Karpas-422 (cell line): ENCODE measurements around the gene CLDN17. TPM values are rescaled to one million over a fixed set of nuclear protein-coding genes. Genes with fewer than 3 reads are reported as not detected.

Experiments used
- DNase-seq: peaks from one replicate; pipeline ENCODE4 v3.0.0-alpha.2; 2015
- H2AFZ ChIP-seq: fragments of 200-600 bp; sonication (generic); 2 replicates; pipeline ENCODE4 v1.6.1; 2014; ENCODE audit warnings: antibody characterized with exemption, low read length, mixed read lengths
- H3K27ac ChIP-seq: fragments of 200-600 bp; sonication (generic); 2 replicates; pipeline ENCODE4 v1.5.1; 2014; ENCODE audit warnings: mild to moderate bottlenecking, low read length, moderate library complexity
- H3K27me3 ChIP-seq: fragments of 200-600 bp; sonication (generic); 2 replicates; pipeline ENCODE4 v1.6.1; 2014; ENCODE audit warnings: low read length, mixed read lengths
- H3K36me3 ChIP-seq: fragments of 200-600 bp; sonication (generic); 2 replicates; pipeline ENCODE4 v1.6.1; 2014; ENCODE audit warnings: low read length, mixed read lengths; ENCODE audit not compliant: insufficient read depth
- H3K4me1 ChIP-seq: fragments of 200-600 bp; sonication (generic); 2 replicates; pipeline ENCODE4 v1.6.1; 2014; ENCODE audit warnings: mild to moderate bottlenecking, low read length, mixed read lengths
- H3K4me2 ChIP-seq: fragments of 200-600 bp; sonication (generic); 2 replicates; pipeline ENCODE4 v1.6.1; 2014; ENCODE audit warnings: low read length, low read depth, mild to moderate bottlenecking; ENCODE audit not compliant: poor library complexity, severe bottlenecking
- H3K4me3 ChIP-seq: fragments of 200-600 bp; sonication (generic); 2 replicates; pipeline ENCODE4 v1.5.1; 2014; ENCODE audit warnings: mild to moderate bottlenecking, antibody characterized with exemption, low read length, mixed read lengths
- H3K79me2 ChIP-seq: fragments of 200-600 bp; sonication (generic); 2 replicates; pipeline ENCODE4 v1.6.1; 2014; ENCODE audit warnings: mild to moderate bottlenecking, low read length, mixed read lengths
- H3K9ac ChIP-seq: fragments of 200-600 bp; sonication (generic); 2 replicates; pipeline ENCODE4 v1.6.0; 2014; ENCODE audit warnings: low read length
- H3K9me2 ChIP-seq: fragments of 200-600 bp; sonication (generic), shearing (Covaris generic); replicated peaks from 2 replicates; pipeline ENCODE4 v1.6.0; 2014; ENCODE audit warnings: mild to moderate bottlenecking, low read length, moderate library complexity; ENCODE audit not compliant: insufficient read depth
- H3K9me3 ChIP-seq: fragments of 300-700, 200-600 bp; sonication (generic); 2 replicates; pipeline ENCODE4 v1.6.1; 2014; ENCODE audit warnings: low read length, mixed read lengths
- H4K20me1 ChIP-seq: fragments of 200-600 bp; sonication (generic); 2 replicates; pipeline ENCODE4 v1.6.1; 2014; ENCODE audit warnings: mild to moderate bottlenecking, antibody characterized with exemption, low read length, low read depth; ENCODE audit not compliant: insufficient read depth
- total RNA-seq: library from RNA; depleted of rRNA; stranded (reverse); fragments of >200 nt; shearing (Covaris generic); gene quantifications from 2 replicates; pipeline ENCODE4 v1.2.3, GENCODE V29; 2014; ENCODE audit warnings: low replicate concordance

Gene CLDN17
- total RNA-seq, 1 experiment from 2014 or later, result not detected

DNA sequence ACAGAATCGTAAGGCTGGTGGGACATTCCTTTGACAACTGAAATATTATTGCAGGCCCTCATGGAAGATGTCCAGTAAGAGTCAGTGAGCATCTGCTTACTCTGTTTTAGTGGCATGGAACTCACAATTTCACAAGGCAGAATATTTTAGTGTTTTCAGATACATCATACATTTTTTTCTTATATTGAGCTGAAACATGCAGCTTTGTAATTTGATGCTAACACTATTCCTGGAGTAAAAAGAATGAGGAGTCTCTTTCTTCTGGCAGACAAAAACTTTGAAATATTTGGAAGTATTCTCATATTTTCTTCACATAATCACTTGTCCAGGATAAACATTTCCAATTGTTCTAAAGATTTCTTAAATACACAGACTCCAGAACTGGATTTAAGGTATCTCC, 17.7 kb downstream of the CLDN17 start:
- Histone ChIP-seq H3K36me3 (no peaks in the 10 kb centered on the region), H3K27ac (no peak overlapping the region), H3K27me3 (no peaks in the 10 kb centered on the region), H3K9ac (no peak overlapping the region), H3K9me3 (no peaks in the 10 kb centered on the region), H3K79me2 (no peaks in the 10 kb centered on the region), H4K20me1 (no peaks in the 10 kb centered on the region), H3K9me2 (no peaks in the 10 kb centered on the region), H2AFZ (no peak overlapping the region), H3K4me3 (no peak overlapping the region), H3K4me2 (no peak overlapping the region), H3K4me1 (no peaks in the 10 kb centered on the region)
- DNase-seq, result no peak

GRCh38 chr21:30146558-30147282, 19.9 kb downstream of the CLDN17 start:
- Histone ChIP-seq H3K4me3 (no peak overlapping the region), H3K4me1 (no peaks in the 10 kb centered on the region), H3K9me3 (no peaks in the 10 kb centered on the region), H3K79me2 (no peaks in the 10 kb centered on the region), H3K36me3 (no peaks in the 10 kb centered on the region), H2AFZ (no peak overlapping the region), H3K27me3 (no peaks in the 10 kb centered on the region), H3K27ac (no peak overlapping the region), H3K4me2 (no peak overlapping the region), H4K20me1 (no peaks in the 10 kb centered on the region), H3K9ac (no peak overlapping the region), H3K9me2 (no peaks in the 10 kb centered on the region)
- DNase-seq, result no peak

DNA sequence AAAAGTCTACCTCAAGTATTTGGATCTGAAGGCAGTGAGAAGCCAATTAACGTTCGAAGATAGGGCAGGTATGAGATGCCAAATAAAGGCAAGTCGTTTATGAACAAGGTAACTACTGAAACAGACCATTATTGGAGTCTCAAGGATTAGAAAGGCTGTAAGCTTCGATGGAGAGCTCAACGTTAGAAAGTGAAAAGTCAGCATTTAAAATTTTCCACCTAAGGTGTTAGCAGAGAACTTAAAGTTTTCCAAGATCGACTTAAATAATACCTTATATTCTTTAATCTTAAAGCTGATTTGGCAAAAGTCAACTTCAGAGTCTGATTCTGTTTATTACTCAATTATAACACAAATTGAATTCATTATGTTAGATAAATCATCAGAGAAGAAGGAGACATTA, 28.1 kb downstream of the CLDN17 start:
- Histone ChIP-seq H3K9me3 (peaks cover 2% of the 10 kb centered on the region; the same call in 1 of the 2 replicates), H3K4me3 (no peak overlapping the region), H3K9ac (no peak overlapping the region), H3K27me3 (no peaks in the 10 kb centered on the region), H4K20me1 (no peaks in the 10 kb centered on the region), H3K27ac (no peak overlapping the region), H3K4me1 (no peaks in the 10 kb centered on the region), H2AFZ (no peak overlapping the region), H3K4me2 (no peak overlapping the region), H3K79me2 (no peaks in the 10 kb centered on the region), H3K9me2 (no peaks in the 10 kb centered on the region), H3K36me3 (no peaks in the 10 kb centered on the region)
- DNase-seq, result no peak

- no peak overlapping the region for H3K4me2 ChIP-seq
- no peak overlapping the region for H2AFZ ChIP-seq
- H3K9me3 ChIP-seq, result no peaks in the 10 kb centered on the region
- H3K9me2 ChIP-seq, result no peaks in the 10 kb centered on the region
- no peaks in the 10 kb centered on the region for H3K36me3 ChIP-seq
- H3K4me3 ChIP-seq, result no peak overlapping the region
- DNase-seq, result no peak
- H3K4me1 ChIP-seq, result no peaks in the 10 kb centered on the region
- H4K20me1 ChIP-seq, result no peaks in the 10 kb centered on the region
- no peaks in the 10 kb centered on the region for H3K27me3 ChIP-seq
- H3K27ac ChIP-seq, result no peak overlapping the region
- no peak overlapping the region for H3K9ac ChIP-seq
- no peaks in the 10 kb centered on the region for H3K79me2 ChIP-seq
Observed at GRCh38 chr21:30129246-30129645, 37.4 kb downstream of the CLDN17 start.

GRCh38 chr21:30126576-30126975, 40.0 kb downstream of the CLDN17 start:
- H3K79me2 ChIP-seq, result no peaks in the 10 kb centered on the region
- DNase-seq, result no peak
- H3K36me3 ChIP-seq, result no peaks in the 10 kb centered on the region
- no peaks in the 10 kb centered on the region for H3K9me2 ChIP-seq
- no peaks in the 10 kb centered on the region for H3K9me3 ChIP-seq
- H3K27me3 ChIP-seq, result no peaks in the 10 kb centered on the region
- no peak overlapping the region for H3K4me3 ChIP-seq
- no peak overlapping the region for H3K4me2 ChIP-seq
- H3K27ac ChIP-seq, result no peak overlapping the region
- H3K4me1 ChIP-seq, result no peaks in the 10 kb centered on the region
- H2AFZ ChIP-seq, result no peak overlapping the region
- no peaks in the 10 kb centered on the region for H4K20me1 ChIP-seq
- no peak overlapping the region for H3K9ac ChIP-seq

DNA sequence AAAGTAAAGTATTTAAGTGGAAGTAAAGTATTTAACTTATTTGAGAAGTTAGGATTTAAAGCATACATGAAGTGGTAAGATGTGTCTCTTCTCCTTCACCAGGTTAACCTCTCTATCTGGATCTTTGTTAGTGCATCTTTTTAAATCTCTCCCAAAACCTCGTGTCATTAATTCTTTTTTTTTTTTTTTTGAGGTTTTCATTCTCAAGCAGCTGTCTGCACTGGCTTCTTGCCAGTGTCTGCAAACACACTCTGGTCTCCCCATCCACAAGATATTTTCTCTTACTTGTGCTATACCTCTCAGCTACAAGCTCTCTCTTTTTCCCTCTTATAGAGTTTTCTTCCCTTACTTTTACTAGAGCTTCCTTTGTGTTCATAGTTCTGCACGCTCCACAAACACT, 49.0 kb downstream of the CLDN17 start:
- Histone ChIP-seq H3K27ac (no peak overlapping the region), H3K4me1 (no peaks in the 10 kb centered on the region), H3K36me3 (no peaks in the 10 kb centered on the region), H3K9me2 (no peaks in the 10 kb centered on the region), H3K4me3 (no peak overlapping the region), H3K9ac (no peak overlapping the region), H3K27me3 (no peaks in the 10 kb centered on the region), H3K4me2 (no peak overlapping the region), H4K20me1 (no peaks in the 10 kb centered on the region), H3K9me3 (no peaks in the 10 kb centered on the region), H3K79me2 (no peaks in the 10 kb centered on the region), H2AFZ (no peak overlapping the region)
- no peak for DNase-seq

DNA sequence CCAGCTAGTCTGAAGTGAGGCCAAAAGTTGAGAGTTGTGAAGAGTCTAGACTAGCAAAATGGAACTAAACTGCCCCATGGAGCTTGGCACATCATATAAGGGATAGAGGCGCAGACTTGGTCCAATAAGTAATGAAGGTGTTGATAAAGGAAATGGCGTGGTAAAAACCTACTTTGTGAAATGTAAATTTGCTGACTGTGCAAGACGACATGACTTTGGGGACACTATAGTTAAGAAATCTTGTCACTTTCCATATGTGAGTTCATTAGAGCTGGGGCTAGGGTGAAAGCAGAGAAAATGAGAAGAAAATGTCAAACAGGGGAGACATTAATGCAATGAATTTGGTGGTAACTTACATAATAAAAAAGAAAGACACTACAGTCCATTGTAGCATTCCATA, 50.1 kb downstream of the CLDN17 start:
- H3K9me3 ChIP-seq, result no peaks in the 10 kb centered on the region
- DNase-seq, result no peak
- no peaks in the 10 kb centered on the region for H3K27me3 ChIP-seq
- no peak overlapping the region for H2AFZ ChIP-seq
- H3K36me3 ChIP-seq, result no peaks in the 10 kb centered on the region
- H3K9me2 ChIP-seq, result no peaks in the 10 kb centered on the region
- H3K79me2 ChIP-seq, result no peaks in the 10 kb centered on the region
- no peak overlapping the region for H3K4me3 ChIP-seq
- no peak overlapping the region for H3K9ac ChIP-seq
- H3K4me1 ChIP-seq, result no peaks in the 10 kb centered on the region
- no peak overlapping the region for H3K27ac ChIP-seq
- no peak overlapping the region for H3K4me2 ChIP-seq
- no peaks in the 10 kb centered on the region for H4K20me1 ChIP-seq
